T follicular helper cell (primary cell): ENCODE results near the gene RANBP6.
A peak's percentile ranks its signal among the peaks of the same experiment; 100 is the strongest.
"Not testable (repeated sequence)": the region's sequence is repeated elsewhere in the genome, so short reads cannot be mapped to it uniquely, and the experiment has no call there.

Experiments
- DNase-seq: peaks from one replicate; pipeline ENCODE4 v3.0.0-alpha.2; 2020; ENCODE audit warnings: low read depth
- total RNA-seq, 2 experiments: gene quantifications; one replicate each; lab custom pipeline; 2026; lab: John Stamatoyannopoulos, UW

Gene RANBP6
- 70.9 to 133 reads per million in 2 experiments for total RNA-seq

DNA sequence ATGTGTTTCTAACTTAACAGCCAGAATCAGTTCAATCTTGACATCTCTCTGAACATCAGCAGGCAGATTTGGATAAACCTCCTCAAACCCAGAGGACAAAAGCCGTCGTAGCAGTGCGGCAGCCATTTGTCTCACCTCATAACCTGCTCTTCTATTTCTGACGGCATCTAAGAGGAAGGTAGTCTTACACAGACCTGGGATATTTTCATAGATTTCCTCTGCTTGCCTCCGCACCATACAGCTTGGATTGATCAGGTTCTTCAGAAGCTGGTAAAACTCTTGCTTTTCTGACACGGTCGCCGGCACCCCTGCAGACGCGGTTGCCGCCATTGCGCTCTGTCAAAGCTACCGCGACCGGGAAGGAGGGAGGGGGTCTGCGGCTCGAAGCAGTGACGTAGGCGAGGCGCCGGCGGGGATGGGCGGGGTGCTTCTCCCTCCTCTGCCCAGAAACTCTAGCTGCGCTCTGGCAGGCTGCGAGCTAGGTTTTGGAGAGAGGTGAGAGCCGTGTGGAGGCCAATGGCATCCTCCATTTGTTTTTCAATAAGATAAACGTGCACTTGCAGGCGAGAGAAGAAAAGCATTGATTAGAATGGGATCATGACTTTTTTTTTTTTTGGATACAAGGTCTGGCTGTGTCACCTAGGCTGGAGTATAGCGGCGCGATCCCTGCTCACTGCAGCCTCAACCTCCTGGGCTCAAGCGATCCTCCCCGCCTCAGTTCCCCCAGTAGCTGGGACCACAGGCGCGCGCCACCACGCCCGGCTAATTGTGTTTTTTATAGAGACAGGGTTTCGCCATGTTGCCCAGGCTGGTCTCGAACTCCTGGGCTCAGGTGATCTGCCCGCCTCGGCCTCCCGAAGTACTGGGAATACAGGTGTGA, at the start of gene RANBP6:
Gene RANBP6, minus strand, starts transcription at position 347 of the 880 bp plus-strand sequence. Its CDS starts 17 bp downstream, at position 330.
- peak; percentile 87 for DNase-seq

DNA sequence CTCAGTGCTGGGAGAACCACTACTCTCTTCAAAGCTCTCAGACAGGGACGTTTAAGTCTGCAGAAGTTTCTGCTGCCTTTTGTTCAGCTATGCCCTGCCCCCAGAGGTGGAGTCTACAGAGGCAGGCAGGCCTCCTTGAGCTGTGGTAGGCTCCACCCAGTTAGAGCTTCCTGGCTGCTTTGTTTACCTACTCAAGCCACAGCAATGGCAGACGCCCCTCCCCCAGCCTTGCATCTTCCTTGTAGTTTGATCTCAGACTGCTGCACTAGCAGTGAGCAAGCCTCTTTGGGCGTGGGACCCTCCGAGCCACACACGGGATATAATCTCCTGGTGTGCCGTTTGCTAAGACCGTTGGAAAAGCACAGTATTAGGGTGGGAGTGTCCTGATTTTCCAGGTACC, 47.7 kb upstream of the RANBP6 start:
- not testable (repeated sequence) for DNase-seq

DNA sequence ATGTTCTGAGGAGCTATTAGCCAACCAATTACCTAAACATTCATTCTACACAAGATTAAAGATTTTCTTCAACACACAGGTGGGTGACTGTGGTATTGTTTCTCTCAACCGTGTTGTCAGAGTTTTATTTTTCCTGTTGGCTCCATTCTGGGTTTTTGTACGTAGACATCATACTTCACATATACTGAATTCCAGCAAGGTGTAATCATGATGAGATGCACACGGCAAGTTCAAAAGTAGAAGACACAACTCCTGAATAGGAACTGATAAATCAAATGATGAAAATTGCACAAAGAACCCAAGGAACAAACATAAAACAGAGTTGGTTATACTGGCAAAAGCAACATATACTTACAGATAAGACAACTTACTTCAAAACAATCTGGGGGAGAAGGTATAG, 40.2 kb upstream of the RANBP6 start:
- DNase-seq = no peak

DNA sequence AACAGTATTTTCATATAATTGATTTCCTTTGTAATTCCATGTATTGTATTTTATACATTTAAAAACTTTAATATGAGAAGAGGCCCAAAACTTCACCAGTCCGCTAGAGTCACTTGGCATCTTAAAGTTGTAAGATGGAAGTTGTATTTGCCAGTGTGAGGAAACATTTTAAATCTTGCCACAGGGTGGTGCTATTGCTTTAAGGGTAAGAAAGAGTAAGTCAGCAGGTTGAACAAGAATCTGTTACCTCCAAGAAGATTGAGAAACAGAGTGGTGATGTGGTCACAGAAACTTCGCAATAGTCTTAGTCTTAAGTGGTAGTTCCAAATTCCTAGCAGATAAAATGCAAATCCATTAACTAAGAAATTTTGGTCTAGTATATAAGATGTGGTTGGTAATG, 39.8 kb upstream of the RANBP6 start:
- DNase-seq = no peak

DNA sequence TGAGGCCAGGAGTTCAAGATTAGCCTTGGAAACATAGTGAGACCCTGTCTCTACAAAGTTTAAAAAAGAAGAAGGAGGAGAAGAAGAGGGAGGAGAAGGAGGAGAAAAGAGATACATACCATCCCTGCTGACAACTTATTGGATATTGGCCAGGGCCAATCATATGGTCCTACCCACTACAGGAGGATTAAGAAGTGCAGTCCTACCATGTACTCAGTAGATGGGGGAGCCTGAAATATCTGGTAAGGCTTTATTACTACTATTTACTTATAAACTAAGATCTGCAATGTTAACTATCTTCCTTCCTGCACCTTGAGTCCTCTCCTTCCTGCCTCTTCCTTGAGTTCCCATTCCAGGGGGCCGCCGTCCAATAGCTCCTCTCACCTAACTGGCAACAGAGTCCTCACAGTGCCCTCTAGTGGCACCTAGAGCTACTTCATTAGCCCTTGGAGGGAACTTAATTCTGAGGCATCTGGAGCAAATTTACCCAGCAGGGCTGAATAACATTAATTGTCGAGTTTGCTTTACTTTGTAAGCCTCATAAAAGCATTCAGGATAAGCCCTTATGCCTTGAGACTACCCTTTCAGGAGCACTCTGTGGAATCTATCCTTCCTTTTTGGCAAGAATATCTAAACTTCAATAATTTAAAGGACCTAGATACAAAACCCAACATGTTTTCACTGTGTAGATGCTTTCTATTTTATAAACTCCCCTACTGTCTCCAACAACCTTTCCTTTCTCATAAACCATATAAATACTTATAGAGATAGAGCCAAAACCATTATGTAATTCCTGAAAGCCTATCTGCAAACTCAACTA, 39.1 kb upstream of the RANBP6 start:
- DNase-seq = peak; percentile 35

DNA sequence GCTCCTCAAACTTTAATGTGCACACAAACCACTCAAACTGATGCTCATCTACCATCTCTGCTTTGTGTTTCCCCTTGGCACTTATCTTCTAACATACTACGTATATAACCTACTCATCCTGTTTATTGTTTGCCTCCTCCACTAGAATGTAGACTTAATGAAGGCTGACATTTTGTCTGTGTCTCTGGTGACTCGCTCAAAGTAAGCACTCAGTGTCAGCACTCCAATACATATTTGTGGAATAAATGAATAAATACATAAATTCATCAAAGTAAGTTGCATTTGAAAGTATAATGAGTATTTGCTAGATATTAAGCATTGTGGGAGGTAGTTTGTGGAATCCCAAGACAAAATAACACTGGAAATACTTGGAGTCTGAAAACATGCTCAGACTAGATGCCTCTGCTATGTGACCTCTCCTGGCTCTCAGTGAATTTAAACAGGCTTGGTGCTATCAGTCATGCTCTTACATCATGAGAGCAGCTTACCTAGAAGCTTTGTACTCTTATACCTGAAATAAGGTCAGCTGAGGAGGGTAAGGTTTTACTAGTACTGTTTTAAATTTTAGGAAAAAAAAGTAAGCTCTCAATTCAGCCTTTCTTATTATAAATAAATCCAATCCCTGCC, 37.0 kb upstream of the RANBP6 start:
- no peak for DNase-seq

DNA sequence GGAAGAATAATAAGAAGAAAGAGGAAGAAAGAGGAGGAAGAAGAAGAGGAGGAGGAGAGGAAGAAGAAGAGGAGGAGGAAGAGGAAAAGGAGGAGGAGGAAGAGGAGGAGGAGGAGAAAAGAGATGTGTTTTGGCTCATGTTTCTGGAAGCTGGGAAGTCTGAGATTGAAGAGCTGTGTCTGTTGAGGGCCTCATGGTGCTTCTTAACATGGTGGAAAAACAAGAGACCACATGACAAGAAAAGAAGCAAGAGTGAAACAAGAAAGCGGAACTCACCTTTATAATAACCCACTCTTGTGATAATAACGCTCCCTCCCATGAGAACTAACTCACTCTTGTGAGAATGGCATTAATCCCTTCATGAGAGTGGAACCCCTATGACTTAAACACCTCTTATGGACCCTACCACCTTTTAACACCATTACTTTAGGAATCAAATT, 36.1 kb upstream of the RANBP6 start:
- no peak for DNase-seq

DNA sequence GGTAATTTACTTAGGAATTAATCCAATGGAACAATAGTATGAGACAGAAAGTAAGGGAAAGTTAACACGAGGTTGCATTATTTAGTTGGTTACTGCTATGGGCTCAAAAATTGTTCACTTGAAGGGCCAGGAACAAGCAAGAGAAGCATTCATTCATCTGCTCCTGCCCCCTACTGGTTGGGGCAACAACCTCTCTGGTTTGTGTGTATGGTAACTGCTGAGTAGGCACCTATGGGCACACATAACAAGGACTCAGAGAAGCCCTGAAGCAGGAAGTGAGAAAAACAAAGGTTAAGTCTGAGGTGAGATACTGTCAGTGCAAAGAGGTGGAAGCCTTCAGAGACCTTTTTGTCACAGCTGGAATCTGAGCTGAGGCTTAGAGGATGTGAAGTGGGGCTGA, 34.4 kb upstream of the RANBP6 start:
- DNase-seq = no peak

DNA sequence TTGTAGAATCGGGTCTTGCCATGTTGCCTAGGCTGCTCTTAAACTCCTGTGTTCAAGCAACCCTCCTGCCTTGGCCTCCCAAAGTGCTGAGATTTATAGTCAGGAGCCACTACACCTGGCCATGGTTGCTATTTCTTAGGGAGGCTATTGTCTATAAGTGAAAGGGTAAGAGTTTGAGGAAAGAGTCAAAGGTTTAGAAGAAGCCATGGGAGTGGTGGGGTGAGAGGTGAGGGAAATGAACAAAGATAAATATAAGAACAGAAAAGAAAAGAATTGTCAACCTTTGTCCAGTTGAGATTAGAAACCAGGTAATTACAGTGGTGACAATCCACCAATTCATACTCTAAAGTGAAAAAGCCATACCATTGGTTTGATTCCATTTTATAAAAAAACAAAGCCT, 32.6 kb upstream of the RANBP6 start:
- no peak for DNase-seq

DNA sequence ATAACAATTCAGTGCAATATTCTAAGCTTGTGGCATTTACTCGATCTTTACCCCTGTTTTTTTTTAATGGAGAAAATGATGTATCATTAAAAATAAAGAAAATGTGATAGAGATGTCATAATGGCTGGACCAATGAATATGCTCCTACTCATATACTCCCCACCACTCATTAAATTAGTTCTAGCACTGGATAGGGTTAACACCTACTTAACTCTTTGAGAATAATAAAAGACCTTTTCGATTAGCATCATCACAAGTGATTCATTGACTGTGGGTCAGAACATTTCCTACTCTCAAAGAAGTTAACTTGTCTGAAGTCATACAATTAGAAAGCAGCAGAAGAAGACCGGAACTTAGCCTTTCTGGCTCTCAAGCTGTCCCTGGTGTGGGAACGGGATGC, 31.6 kb upstream of the RANBP6 start:
- DNase-seq = no peak

DNA sequence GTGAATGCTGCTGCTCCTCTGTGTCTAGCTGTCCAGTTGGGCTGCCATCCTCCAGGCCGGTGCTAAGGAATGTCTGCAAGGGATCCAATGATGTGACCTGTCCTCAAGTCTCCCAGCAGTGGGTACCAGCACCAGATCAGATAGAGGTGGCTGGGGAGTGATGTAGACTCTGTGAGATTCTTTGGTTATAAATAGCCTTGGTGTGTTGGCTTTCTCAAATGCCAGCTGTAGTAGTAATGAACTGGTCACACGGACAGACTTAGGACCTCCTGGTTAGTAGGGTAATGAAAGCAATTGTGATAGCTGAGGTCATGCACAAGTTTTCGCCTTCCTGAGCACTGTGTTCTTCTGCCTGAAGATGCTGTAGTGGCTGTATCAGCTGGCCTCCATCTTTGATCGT, 29.9 kb upstream of the RANBP6 start:
- no peak for DNase-seq

DNA sequence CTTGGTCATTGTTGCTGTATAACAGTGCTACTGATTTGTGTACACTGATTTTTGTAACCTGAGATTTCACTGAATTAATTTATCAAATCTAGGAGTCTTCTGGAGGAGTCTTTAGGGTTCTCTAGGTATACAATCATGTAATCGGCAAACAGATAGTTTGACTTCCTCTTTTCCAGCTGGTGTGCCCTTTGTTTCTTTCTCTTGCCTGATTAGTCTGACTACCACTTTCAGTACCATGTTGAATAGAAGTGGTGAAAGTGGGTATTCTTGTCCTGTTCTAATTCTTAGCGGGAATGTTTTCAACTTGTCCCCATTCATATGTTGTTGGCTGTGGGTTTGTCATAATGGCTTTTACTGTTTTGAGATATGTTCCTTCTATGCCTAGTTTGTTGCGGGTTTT, 24.7 kb upstream of the RANBP6 start:
- DNase-seq = no peak

DNA sequence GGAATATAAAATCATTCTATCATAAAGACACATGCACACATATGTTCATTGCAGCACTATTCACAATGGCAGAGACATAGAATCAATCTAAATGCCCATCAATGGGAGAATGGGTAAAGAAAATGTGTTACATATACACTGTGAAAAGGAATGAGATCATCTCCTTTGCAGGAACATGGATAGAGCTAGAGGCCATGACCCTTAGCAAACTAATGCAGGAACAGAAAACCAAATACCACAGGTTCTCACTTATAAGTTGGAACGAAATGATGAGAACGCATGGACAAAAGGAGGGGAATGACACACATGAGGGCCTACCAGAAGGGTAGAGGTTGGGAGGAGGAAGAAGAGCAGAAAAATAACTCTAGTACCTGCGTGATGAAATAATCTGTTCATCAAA, 21.0 kb upstream of the RANBP6 start:
- DNase-seq = no peak

DNA sequence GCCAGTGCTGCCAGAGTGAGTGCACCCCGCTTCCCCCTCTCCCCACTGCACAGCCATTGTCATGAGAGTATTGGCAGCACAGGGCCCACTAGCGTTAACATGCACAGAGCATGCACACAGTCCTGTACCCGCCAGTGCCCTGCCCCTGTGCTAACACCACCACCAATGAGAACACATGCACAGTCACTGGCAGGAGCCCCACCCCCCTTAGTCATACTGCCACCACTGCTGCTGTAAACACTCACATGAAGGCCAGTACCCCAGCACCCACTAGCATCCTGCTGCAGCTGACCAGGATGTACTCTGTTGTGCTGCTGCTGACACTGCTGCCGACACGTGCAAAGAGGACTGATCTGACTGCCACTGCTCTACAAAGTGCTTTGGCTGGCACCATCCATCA, 19.5 kb upstream of the RANBP6 start:
- no peak for DNase-seq

DNA sequence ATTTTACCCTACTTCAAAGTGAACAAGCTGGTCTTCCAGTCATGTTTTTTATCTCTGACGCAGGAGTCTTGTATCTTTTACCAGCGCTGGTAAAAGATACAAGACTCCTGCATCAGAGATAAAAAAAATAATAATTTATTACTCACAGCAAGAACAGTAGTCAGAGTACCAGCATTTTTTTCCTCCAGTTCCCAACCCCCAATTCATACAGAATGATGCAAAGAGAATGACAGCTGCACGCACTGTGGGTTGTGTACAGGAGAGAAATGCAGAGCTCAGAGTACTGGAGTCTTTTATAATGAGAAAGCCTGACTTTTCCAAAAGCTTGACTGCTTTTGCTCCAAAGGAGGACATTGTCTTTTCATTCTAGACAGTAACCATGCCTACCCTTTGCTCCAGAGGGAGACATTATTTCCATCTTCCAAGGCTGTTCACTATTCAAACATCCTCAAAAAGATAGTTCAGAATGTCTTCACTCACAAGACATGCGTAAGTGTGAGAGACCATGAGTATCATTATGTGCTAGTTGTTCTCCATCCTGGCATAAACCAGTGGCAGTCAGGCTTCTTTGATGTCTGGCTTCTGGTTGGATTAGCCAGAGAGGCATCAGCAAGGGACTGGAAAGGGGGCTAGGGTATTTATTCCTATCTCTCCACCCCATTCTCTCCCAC, 14.3 kb upstream of the RANBP6 start:
- no peak for DNase-seq

DNA sequence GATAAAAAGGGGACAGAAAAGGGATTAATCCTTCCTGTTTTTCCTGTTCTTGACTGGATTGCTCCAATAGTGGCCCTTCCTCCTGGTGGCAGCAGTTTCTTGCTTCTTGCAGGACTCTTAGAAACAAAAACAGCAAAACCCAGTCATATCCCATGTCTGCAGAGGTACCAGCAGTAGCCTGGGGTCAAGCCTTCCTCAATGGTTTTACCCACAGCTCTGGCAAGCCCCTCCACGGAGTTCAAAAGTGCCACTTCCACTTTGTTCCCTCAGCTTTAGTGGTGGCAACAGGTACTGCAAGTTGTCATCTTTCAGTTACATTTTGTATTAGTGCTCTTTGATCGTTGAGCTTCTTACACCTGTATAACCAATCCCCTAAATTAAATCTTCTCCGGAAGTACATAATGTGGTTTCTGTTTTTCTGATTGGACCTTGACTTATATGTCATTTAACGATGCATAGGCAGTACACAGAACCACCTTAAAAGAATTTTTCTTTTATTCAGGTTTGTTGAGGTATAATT, 8.7 kb upstream of the RANBP6 start:
- DNase-seq = no peak

DNA sequence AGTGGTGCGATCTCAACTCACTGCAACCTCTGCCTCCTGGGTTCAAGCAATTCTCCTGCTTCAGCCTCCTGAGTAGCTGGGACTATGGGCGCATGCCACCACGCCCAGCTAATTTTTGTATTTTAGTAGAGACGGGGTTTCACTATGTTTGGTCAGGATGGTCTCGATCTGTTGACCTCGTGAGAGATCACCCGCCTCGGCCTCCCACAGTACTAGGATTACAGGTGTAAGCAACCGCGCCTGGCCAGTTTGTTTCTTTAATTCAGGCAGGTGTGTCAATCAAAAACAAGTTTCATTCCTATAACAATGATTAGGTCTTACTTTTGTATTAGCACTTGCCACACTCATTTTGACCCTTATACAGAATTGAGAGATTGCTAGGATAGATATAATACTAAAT, 1.6 kb upstream of the RANBP6 start:
- not testable (repeated sequence) for DNase-seq

DNA sequence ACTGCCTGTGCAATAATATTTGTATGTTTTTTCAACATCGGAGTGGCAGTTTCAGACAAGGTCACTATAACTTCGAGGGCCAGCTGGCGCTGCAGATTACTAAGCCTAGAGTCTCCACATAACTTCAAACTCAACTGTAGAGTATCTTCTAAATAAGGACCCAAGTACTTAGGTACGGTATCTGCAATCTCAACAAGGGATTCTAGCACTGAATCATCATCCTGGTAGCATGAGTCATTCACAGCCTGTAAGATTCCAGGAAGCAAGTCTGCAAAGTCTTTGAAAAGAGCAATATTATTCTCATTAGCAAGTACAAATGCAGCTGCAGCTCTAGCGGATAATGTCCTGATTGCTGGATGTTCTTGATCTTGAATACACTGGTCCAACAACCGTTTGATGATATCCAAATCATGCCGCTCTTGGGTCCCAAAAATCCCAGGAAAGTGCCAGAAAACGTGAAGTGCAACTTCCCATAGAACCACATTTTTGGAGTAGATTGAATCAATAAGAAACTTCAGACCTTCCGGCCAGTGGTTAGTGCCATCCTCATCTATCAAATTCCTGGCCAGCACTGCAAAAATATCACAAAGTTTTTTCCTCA, 654 bp downstream of the RANBP6 start:
- no peak for DNase-seq

DNA sequence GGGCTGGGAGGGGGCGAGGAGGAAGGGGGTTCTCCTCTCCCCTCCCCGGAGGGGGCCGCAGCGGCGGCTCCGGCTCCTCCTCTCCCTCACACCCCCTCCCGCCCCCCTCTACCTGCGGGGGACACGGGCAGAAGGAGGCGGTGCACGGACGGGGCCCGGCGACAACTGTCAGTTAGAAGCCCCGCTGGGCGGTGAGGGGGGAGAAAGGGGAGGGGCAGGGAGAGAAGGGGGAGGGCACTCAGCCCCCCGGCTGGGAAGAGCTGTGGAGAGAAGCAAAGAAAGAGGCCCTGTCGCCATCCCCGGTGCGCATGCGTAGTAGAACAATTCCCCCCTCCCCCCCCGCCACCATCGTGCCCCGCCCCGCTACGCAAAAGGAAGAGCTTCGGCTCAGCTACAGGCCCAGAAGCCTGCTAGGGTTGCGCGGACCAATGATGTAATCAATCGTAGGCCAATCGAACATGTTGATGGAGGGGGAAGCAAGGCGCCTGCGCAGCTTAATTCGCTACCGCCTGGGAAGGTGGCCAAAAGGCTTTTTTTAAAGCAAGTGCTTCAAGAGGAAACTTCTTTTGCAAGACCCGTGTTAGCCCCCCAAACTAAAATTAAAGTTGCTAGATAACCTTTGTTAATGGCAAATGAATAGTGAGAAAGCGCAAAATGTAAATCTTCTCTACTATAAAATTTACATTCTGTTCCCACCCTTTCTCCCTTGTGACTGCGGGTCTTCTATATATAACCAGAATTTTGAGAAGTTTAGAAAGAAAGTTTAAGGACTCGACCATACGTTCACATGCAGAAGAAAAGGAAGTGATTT, 7.0 kb downstream of the RANBP6 start:
- peak; percentile 93 for DNase-seq

DNA sequence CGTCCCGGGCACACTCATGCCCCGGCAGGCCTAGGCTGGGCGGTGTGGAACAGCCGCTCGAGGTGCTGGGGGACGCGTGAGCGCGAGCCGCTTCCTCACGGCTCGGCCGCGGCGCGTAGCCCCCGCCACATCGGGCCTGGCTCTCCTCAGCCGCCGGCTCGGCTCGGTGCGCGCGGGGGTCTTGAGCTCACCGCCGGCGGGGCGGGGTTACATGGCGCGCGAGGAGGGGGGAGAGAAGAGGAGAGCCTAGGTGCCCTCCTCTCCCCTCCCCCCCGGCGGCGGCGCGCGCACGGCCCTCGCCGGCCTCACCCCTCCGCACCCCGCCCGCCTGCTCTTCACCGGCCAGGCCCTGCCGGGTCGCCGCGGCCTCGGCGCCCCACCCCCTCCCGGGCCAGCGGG, 7.7 kb downstream of the RANBP6 start:
- peak; percentile 76 for DNase-seq
